BJ (cell line): ENCODE results near the gene POU5F1. TPM values are rescaled to one million over a fixed set of nuclear protein-coding genes. Genes with fewer than 3 reads are reported as not detected.

ENCODE experiments used
- CTCF ChIA-PET: fragments of 350-600 bp; formaldehyde crosslinking; extraction: SDS; loops from one replicate; lab custom pipeline; 2021; ENCODE audit warnings: antibody characterized with exemption, inconsistent platforms; lab: Yijun Ruan, JAX
- POLR2A ChIA-PET: fragments of 300-600 bp; sonication (Branson Sonifier 250); formaldehyde crosslinking; extraction: SDS; loops from one replicate; lab custom pipeline; 2021; ENCODE audit warnings: antibody characterized with exemption; lab: Charles Lee
- DNase-seq: peaks from one replicate; pipeline ENCODE4 v3.0.0-alpha.2; 2011; ENCODE audit warnings: low read depth
- H3K27me3 ChIP-seq: 2 replicates; pipeline ENCODE4 v1.6.0; 2011; ENCODE audit warnings: low read length; ENCODE audit not compliant: control insufficient read depth, insufficient read depth
- H3K36me3 ChIP-seq: 2 replicates; pipeline ENCODE4 v1.5.1; 2011; ENCODE audit warnings: low read length; ENCODE audit not compliant: control insufficient read depth, insufficient read depth
- H3K4me3 ChIP-seq: 2 replicates; pipeline ENCODE4 v1.5.1; 2011; ENCODE audit warnings: low read depth, mild to moderate bottlenecking, control low read depth, low read length
- CTCF ChIP-seq: IDR thresholded peaks from 2 replicates; pipeline ENCODE4 v1.5.1; 2011; ENCODE audit warnings: low read depth, mild to moderate bottlenecking, control low read depth, inconsistent platforms, low read length, moderate library complexity; ENCODE audit not compliant: insufficient read depth
- polyA plus RNA-seq: library from polyadenylated mRNA; depleted of rRNA; stranded (reverse); fragments of >200 nt; gene quantifications from 2 replicates; pipeline ENCODE4 v1.2.3, GENCODE V29; 2011

Gene POU5F1
- polyA plus RNA-seq, 1 experiment, result 0.22 TPM

- no peaks in the 10 kb centered on the region for H3K36me3 ChIP-seq
- POLR2A ChIA-PET, result no interaction called here
- no peak for TF ChIP-seq CTCF
- CTCF ChIA-PET, result interaction anchor here (1.2 kb wide), 1 partner anchor 51 kb away, joined by 3 read pairs; no protein-coding TSS in a partner anchor
- no peaks in the 10 kb centered on the region for H3K27me3 ChIP-seq
- DNase-seq, result no peak
- peak overlapping the region; percentile 49 for H3K4me3 ChIP-seq
These were observed 9.4 kb upstream of the POU5F1 start for GRCh38 chr6:31179896-31180295.

- no peak for TF ChIP-seq CTCF
- no peak overlapping the region for H3K4me3 ChIP-seq
- no peaks in the 10 kb centered on the region for H3K27me3 ChIP-seq
- H3K36me3 ChIP-seq, result no peaks in the 10 kb centered on the region
- ChIA-PET CTCF (no interaction called here), POLR2A (no interaction called here)
- DNase-seq, result no peak
These were observed 8.5 kb upstream of the POU5F1 start for GRCh38 chr6:31179042-31179386.

- POLR2A ChIA-PET, result no interaction called here
- Histone ChIP-seq H3K4me3 (no peak overlapping the region), H3K27me3 (no peaks in the 10 kb centered on the region), H3K36me3 (no peaks in the 10 kb centered on the region)
- no peak for TF ChIP-seq CTCF
- CTCF ChIA-PET, result no interaction called here
- DNase-seq, result no peak
These were observed 7.9 kb upstream of the POU5F1 start for GRCh38 chr6:31178143-31179041.

GRCh38 chr6:31175971-31176370 is 5.5 kb upstream of the POU5F1 start:
- TF ChIP-seq CTCF, result no peak
- H3K36me3 ChIP-seq, result no peaks in the 10 kb centered on the region
- ChIA-PET POLR2A (no interaction called here), CTCF (interaction anchor here (0.9 to 1.3 kb wide), 4 partner anchors 11 to 191 kb away, joined by 3 to 6 read pairs (median 4); no protein-coding TSS in a partner anchor)
- DNase-seq, result peak; percentile 41
- no peak overlapping the region for H3K4me3 ChIP-seq
- no peaks in the 10 kb centered on the region for H3K27me3 ChIP-seq

GRCh38 chr6:31174378-31174777 is 3.9 kb upstream of the POU5F1 start:
- CTCF ChIA-PET, result interaction anchor here (0.5 to 1.3 kb wide), 4 partner anchors 18 to 642 kb away, joined by 3 to 6 read pairs (median 3); no protein-coding TSS in a partner anchor

More at GRCh38 chr6:31174378-31174777, 3.9 kb upstream of the POU5F1 start:
- Histone ChIP-seq H3K4me3 (no peak overlapping the region), H3K36me3 (no peaks in the 10 kb centered on the region), H3K27me3 (no peaks in the 10 kb centered on the region)
- DNase-seq, result no peak
- no peak for TF ChIP-seq CTCF
- POLR2A ChIA-PET, result no interaction called here
